Esophagus squamous epithelium (tissue), 5 donors: ENCODE measurements around the gene BRD7. TPM values are rescaled to one million over a fixed set of nuclear protein-coding genes. Genes with fewer than 3 reads are reported as not detected.

Experiments
- DNase-seq: peaks from one replicate; lab custom pipeline; 2025; lab: John Stamatoyannopoulos, UW
- H3K27ac ChIP-seq, 4 donors: fragments of 200-600 bp; sonication (generic); one replicate each; pipeline ENCODE4 v1.5.1; 2016 to 2019; ENCODE audit warnings: mild to moderate bottlenecking in 1 of 4
- H3K27me3 ChIP-seq, 4 donors: fragments of 200-600 bp; sonication (generic); 1 replicate in 3 of 4; 2 replicates in 1 of 4; pipeline versions ENCODE4 v1.5.1 to v1.6.0; 2017 to 2021; ENCODE audit warnings: antibody characterized with exemption in 1 of 4
- H3K36me3 ChIP-seq, 3 donors: fragments of 200-600 bp; sonication (generic); one replicate each; pipeline ENCODE4 v1.5.1; 2016 to 2019
- H3K4me1 ChIP-seq, 3 donors: fragments of 200-600 bp; sonication (generic); one replicate each; pipeline ENCODE4 v1.5.1; 2017 to 2019
- H3K4me3 ChIP-seq, 4 donors: fragments of 200-600 bp; sonication (generic); 1 replicate in 3 of 4; 2 replicates in 1 of 4; pipeline ENCODE4 v1.5.1; 2016 to 2019; ENCODE audit warnings: mild to moderate bottlenecking in 2 of 4, moderate library complexity in 1 of 4
- H3K9me3 ChIP-seq, 3 donors: fragments of 200-600 bp; sonication (generic); one replicate each; pipeline ENCODE4 v1.5.1; 2016 to 2019
- POLR2A ChIP-seq, 4 donors: fragments of 450-650 bp; IDR thresholded peaks; one replicate each; pipeline ENCODE4 v1.6.1; 2017; ENCODE audit warnings: antibody characterized with exemption in 4 of 4, mild to moderate bottlenecking in 4 of 4, moderate library complexity in 3 of 4
- WGBS, 2 donors: methylation state at CpG; one replicate each; pipeline ENCODE4 v1.1.5; 2018; 5-methylcytosine and 5-hydroxymethylcytosine counted together
- intact Hi-C: fragments of 100-400 bp; cut with DNase I; formaldehyde crosslinking; loops from one replicate; pipeline ENCODE4 v1.15.0; 2022
- small RNA-seq, 4 donors: library from RNA; depleted of rRNA; stranded (forward); fragments of <200 nt; gene quantifications; one replicate each; pipeline ENCODE3, GENCODE V24; 2016
- total RNA-seq, 4 donors: library from RNA; depleted of rRNA; stranded (reverse); fragments of >200 nt; gene quantifications; one replicate each; pipeline ENCODE4 v1.1.0, GENCODE V29; 2016
- TF ChIP-seq, protein P1 (sequence below), 6 experiments: fragments of 450-650 bp in 4 of 6; fragments of 200-600 bp in 2 of 6; sonication (generic) in 2 of 6; IDR thresholded peaks; one replicate each; pipeline ENCODE4 v1.5.1; 2016 to 2019; ENCODE audit warnings: antibody characterized with exemption in 6 of 6, mild to moderate bottlenecking in 4 of 6, moderate library complexity in 4 of 6
- donor health status: DM: yes; HTN: yes; CAD: no.

The BRD7 gene
- total RNA-seq, 4 donors from 2014 or later = 42.0 to 81.9 (median 51.4) TPM

- H3K4me3 ChIP-seq = peak overlapping the region in 2 of 4 donors; percentile 30 to 44
- peak overlapping the region in 1 of 4 donors; percentile 76 for H3K27ac ChIP-seq
- H3K36me3 ChIP-seq = peaks cover 0 to 25% (median 0%) of the 10 kb centered on the region in 3 donors
- H3K27me3 ChIP-seq = no peaks in the 10 kb centered on the region
- H3K4me1 ChIP-seq = peaks cover 10 to 61% (median 20%) of the 10 kb centered on the region in 3 donors
- 70 to 75% methylated on average over 3 to 5 of the region's 5 CpGs for WGBS, 2 donors
- no peaks in the 10 kb centered on the region for H3K9me3 ChIP-seq
- DNase-seq = no peak
- TF ChIP-seq POLR2A (IDR thresholded peaks at IDR 0.05) = no peak
- TF ChIP-seq, protein P1, sequence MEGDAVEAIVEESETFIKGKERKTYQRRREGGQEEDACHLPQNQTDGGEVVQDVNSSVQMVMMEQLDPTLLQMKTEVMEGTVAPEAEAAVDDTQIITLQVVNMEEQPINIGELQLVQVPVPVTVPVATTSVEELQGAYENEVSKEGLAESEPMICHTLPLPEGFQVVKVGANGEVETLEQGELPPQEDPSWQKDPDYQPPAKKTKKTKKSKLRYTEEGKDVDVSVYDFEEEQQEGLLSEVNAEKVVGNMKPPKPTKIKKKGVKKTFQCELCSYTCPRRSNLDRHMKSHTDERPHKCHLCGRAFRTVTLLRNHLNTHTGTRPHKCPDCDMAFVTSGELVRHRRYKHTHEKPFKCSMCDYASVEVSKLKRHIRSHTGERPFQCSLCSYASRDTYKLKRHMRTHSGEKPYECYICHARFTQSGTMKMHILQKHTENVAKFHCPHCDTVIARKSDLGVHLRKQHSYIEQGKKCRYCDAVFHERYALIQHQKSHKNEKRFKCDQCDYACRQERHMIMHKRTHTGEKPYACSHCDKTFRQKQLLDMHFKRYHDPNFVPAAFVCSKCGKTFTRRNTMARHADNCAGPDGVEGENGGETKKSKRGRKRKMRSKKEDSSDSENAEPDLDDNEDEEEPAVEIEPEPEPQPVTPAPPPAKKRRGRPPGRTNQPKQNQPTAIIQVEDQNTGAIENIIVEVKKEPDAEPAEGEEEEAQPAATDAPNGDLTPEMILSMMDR (IDR thresholded peaks at IDR 0.05) = no peak
- intact Hi-C loops = no loop called here
Observed at GRCh38 chr16:50268352-50268751, 100.4 kb downstream of the BRD7 start.

- Histone ChIP-seq H3K36me3 (peaks cover 0 to 25% (median 0%) of the 10 kb centered on the region in 3 donors), H3K27me3 (no peaks in the 10 kb centered on the region), H3K4me3 (peak overlapping the region in 3 of 4 donors; percentile 14 to 60 (median 44)), H3K4me1 (peaks cover 10 to 54% (median 20%) of the 10 kb centered on the region in 3 donors), H3K27ac (peak overlapping the region in 3 of 4 donors; percentile 56 to 76 (median 76)), H3K9me3 (no peaks in the 10 kb centered on the region)
- 40 to 45% methylated on average over 3 of the region's 3 CpGs for WGBS, 2 donors
- intact Hi-C loops = no loop called here
- no peak for DNase-seq
- no peak for TF ChIP-seq POLR2A (IDR thresholded peaks at IDR 0.05)
- TF ChIP-seq, protein P1 (IDR thresholded peaks at IDR 0.05) = no peak
Observed at GRCh38 chr16:50267651-50268050, 101.1 kb downstream of the BRD7 start.

DNA sequence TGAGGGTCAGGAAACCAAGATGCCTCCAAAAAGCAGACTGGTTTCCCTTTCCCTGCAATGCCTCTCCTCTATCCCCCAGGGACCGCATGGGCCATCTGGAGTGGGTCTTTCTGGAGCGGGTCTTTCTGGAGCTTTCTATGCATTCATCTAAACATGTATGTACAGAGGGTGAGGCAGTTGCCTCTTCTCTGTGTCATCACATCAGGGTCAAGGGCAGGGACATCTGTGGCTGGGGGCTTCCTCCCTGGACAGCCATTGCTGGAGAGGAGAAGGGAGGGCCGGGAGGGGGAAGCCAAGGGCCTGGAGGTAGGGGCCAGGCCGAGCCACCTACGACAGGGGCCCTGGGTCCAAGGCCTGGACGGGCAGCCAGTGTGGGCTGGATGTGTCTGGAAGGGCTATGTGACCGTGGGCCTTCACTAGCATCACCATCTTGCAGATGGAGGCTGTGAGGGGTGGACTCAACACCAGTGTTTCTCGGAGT, 101.6 kb downstream of the BRD7 start:
- intact Hi-C loops = no loop called here
- no peaks in the 10 kb centered on the region for H3K9me3 ChIP-seq
- no peak for TF ChIP-seq POLR2A (IDR thresholded peaks at IDR 0.05)
- TF ChIP-seq, protein P1 (IDR thresholded peaks at IDR 0.05) = no peak
- peak overlapping the region; percentile 56 to 76 (median 76) for H3K27ac ChIP-seq
- peak overlapping the region; percentile 9 to 60 (median 44) for H3K4me3 ChIP-seq
- H3K36me3 ChIP-seq = peaks cover 0 to 22% (median 0%) of the 10 kb centered on the region in 3 donors
- peaks cover 10 to 49% (median 20%) of the 10 kb centered on the region in 3 donors for H3K4me1 ChIP-seq
- no peak for DNase-seq
- H3K27me3 ChIP-seq = no peaks in the 10 kb centered on the region
- WGBS, 2 donors = 58 to 79% methylated on average over 3 to 4 of the region's 8 CpGs

- Histone ChIP-seq H3K4me1 (peaks cover 10 to 49% (median 20%) of the 10 kb centered on the region in 3 donors), H3K27me3 (no peaks in the 10 kb centered on the region), H3K36me3 (peaks cover 0 to 15% (median 0%) of the 10 kb centered on the region in 3 donors), H3K4me3 (peak within 1 kb of the TSS; percentile 9 to 60 (median 44)), H3K27ac (peak within 1 kb of the TSS; percentile 56 to 78 (median 76)), H3K9me3 (no peaks in the 10 kb centered on the region)
- 25 to 59% methylated on average over 5 to 14 of the region's 25 CpGs for WGBS, 2 donors
- peak; percentile 28 for DNase-seq
- intact Hi-C loops = no loop called here
- TF ChIP-seq, protein P1 (IDR thresholded peaks at IDR 0.05) = no peak
- TF ChIP-seq POLR2A (IDR thresholded peaks at IDR 0.05) = peak in 1 of 4 donors; percentile 40
Observed at GRCh38 chr16:50266337-50267091, 102.3 kb downstream of the BRD7 start, which contains the start of gene ADCY7. Gene ADCY7, plus strand, starts transcription at chr16:50266551. Its CDS starts 21,629 bp downstream, at chr16:50288180.

Small RNAs within 50 kb of the gene (small RNA-seq; reads per million reads assigned to genes)
- 0 to 0.14 (median 0) reads per million in 4 donors for gene MIR6771

Other genes starting within 250 kb of the BRD7 start
- 10 to 100 TPM in 1 of 4 donors, 1 to 10 TPM in 3; 6.3 to 11.4 (median 8.4) TPM for gene TENT4B, start 215.7 kb downstream of the BRD7 start, total RNA-seq
- 10 to 100 TPM; 21.2 to 23.9 (median 23.3) TPM for gene ADCY7, start 102.4 kb downstream of the BRD7 start, total RNA-seq
- gene NKD1, start 179.4 kb upstream of the BRD7 start, total RNA-seq = 10 to 100 TPM in 1 of 4 donors, 1 to 10 TPM in 3; 1.1 to 10.5 (median 3.1) TPM